Osteoblast (primary cell): ENCODE results near the gene DHX8. TPM values are rescaled to one million over a fixed set of nuclear protein-coding genes. Genes with fewer than 3 reads are reported as not detected.

Experiments
- DNase-seq: peaks from one replicate; pipeline ENCODE4 v3.0.0; 2011; ENCODE audit warnings: low spot score, mixed read lengths; ENCODE audit not compliant: insufficient read length; ENCODE audit errors: missing footprints
- H2AFZ ChIP-seq: 2 replicates; pipeline ENCODE4 v1.6.0; 2011; ENCODE audit warnings: mild to moderate bottlenecking, low read length
- H3K27ac ChIP-seq: 2 replicates; pipeline ENCODE4 v1.5.1; 2011; ENCODE audit warnings: mild to moderate bottlenecking, low read depth, low read length, moderate library complexity
- H3K27me3 ChIP-seq: 2 replicates; pipeline ENCODE4 v1.6.0; 2012; ENCODE audit warnings: mild to moderate bottlenecking, control low read depth, inconsistent platforms, low read length, moderate library complexity; ENCODE audit not compliant: insufficient read depth
- H3K36me3 ChIP-seq: 2 replicates; pipeline ENCODE4 v1.5.1; 2011; ENCODE audit warnings: mild to moderate bottlenecking, low read length, control low read depth, moderate library complexity; ENCODE audit not compliant: insufficient read depth
- H3K4me1 ChIP-seq: 2 replicates; pipeline ENCODE4 v1.5.1; 2011; ENCODE audit warnings: mild to moderate bottlenecking, low read length, control low read depth, moderate library complexity; ENCODE audit not compliant: insufficient read depth
- H3K4me2 ChIP-seq: 2 replicates; pipeline ENCODE4 v1.6.0; 2011; ENCODE audit warnings: mild to moderate bottlenecking, low read length; ENCODE audit not compliant: insufficient read depth
- H3K4me3 ChIP-seq: fragments of 200-600 bp; sonication (generic); 3 replicates; pipeline ENCODE4 v1.5.1; 2012; ENCODE audit warnings: mild to moderate bottlenecking, low read length, inconsistent platforms; ENCODE audit not compliant: insufficient read depth
- H3K79me2 ChIP-seq: 2 replicates; pipeline ENCODE4 v1.6.0; 2012; ENCODE audit warnings: mild to moderate bottlenecking, low read length, control low read depth, inconsistent platforms; ENCODE audit not compliant: insufficient read depth
- H3K9me3 ChIP-seq: 2 replicates; pipeline ENCODE4 v1.5.1; 2011; ENCODE audit warnings: low read depth, low read length, control low read depth
- H4K20me1 ChIP-seq: 2 replicates; pipeline ENCODE4 v1.6.0; 2012; ENCODE audit warnings: mild to moderate bottlenecking, low read length, control low read depth; ENCODE audit not compliant: insufficient read depth
- CTCF ChIP-seq: IDR thresholded peaks from 2 replicates; pipeline ENCODE4 v1.5.1; 2011; ENCODE audit warnings: mild to moderate bottlenecking, low read depth, low read length, moderate library complexity; ENCODE audit errors: extremely low read depth
- small RNA-seq: library from RNA; depleted of rRNA; stranded (forward); fragments of <200 nt; gene quantifications from one replicate; pipeline ENCODE3, GENCODE V24; 2012
- total RNA-seq: library from RNA; depleted of rRNA; stranded (reverse); fragments of >200 nt; gene quantifications from 2 replicates; pipeline ENCODE4 v1.2.3, GENCODE V29; 2012

DHX8 gene
- total RNA-seq, 1 donor = 42.3 TPM

GRCh38 chr17:43574896-43575525 lies 91.2 kb downstream of the DHX8 start:
- H3K27ac ChIP-seq = no peak overlapping the region
- H2AFZ ChIP-seq = no peak overlapping the region
- no peaks in the 10 kb centered on the region for H3K79me2 ChIP-seq

More at GRCh38 chr17:43574896-43575525, 91.2 kb downstream of the DHX8 start:
- H3K9me3 ChIP-seq = no peaks in the 10 kb centered on the region
- peaks cover 21% of the 10 kb centered on the region for H3K4me1 ChIP-seq
- peaks cover 18% of the 10 kb centered on the region for H3K27me3 ChIP-seq
- no peak for TF ChIP-seq CTCF
- no peak overlapping the region for H3K4me2 ChIP-seq
- H3K36me3 ChIP-seq = no peaks in the 10 kb centered on the region
- no peaks in the 10 kb centered on the region for H4K20me1 ChIP-seq
- DNase-seq = no peak
- no peak overlapping the region for H3K4me3 ChIP-seq

Small RNAs within 50 kb of the gene (small RNA-seq; reads per million reads assigned to genes)
- gene RNU6-406P (not detected), gene RNU6-971P (not detected)

Other genes starting within 250 kb of the DHX8 start
- not detected in 2 replicates for gene RNU2-1, start 250.0 kb upstream of the DHX8 start, total RNA-seq
- 12.1 and 18.8 TPM in 2 replicates for gene ARL4D, start 85.0 kb upstream of the DHX8 start, total RNA-seq
- gene ETV4, start 62.4 kb downstream of the DHX8 start, total RNA-seq = 0.72 and 1.2 TPM in 2 replicates
- gene MEOX1, start 177.9 kb downstream of the DHX8 start, total RNA-seq = under 0.01 TPM in 1 of 2 replicates, not detected in the other